ENCODE measurements around the gene SLC12A7.
"Not testable (repeated sequence)": the region's sequence is repeated elsewhere in the genome, so short reads cannot be mapped to it uniquely, and the experiment has no call there.

Gene SLC12A7

GRCh38 chr5:1034986-1035385, 76.9 kb downstream of the SLC12A7 start:
- DNase-seq (ENCODE audit: low read depth): no peak

DNA sequence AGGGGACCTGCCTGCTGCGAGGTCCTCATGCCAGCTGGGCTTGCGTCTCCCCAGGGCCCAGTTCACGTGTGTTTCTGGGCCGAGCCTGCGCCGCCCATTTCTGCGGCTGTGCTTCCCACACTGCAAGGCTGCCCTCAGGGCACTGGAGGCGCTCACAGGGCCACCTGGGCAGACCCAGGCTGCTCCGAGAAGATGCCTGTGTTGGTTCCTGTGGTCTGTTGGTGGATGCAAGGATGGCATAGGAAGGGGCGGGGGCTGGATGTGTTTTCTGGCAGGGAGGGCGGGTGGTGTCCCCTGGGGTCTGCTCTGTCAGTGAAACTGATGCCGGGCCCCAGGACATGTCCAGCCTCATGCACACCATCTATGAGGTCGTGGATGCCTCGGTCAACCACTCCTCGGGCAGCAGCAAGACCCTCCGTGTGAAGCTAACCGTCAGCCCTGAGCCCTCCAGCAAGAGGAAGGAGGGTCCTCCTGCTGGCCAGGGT, 77.4 kb downstream of the SLC12A7 start:
- no peak for DNase-seq (ENCODE audit: low read depth)

DNA sequence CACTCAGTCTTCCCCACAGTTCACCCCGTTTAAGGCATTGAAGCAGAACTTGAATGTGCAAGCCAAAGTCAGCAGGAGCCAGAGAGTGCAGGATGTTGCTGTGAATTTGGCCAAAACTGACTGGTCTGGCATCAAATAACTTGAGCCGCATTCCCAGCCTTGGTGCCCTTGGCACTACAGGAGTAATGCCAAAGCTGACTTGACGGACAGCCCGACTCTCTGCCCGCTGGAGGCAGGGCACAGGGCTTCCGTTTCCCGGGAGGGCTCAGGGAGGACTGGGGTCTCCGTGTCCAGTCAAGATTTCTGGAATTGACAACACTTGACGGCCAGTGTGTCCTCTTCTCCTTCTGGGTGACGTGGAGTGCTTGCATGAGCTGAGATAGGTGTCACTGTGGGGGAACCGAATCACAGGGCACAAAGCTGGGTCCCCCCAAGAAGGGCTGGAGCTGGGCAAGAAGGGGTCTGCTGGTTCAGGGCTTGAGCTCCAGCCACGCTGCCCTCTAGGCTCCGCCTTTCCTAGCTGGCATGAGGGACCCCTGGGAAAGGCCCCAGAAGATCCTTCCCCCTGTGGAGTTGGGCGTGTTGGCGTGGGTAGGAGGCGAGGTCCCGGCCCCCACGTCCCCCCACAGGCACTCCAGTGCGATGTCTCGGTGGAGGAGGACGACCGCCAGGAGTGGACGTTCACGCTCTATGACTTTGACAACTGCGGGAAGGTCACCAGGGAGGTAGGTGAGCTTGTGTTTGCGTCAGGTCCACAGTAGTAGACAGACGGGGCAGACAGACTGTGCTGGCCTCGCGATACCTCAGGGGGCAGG, 78.0 kb downstream of the SLC12A7 start:
- DNase-seq (ENCODE audit: low read depth): no peak

DNA sequence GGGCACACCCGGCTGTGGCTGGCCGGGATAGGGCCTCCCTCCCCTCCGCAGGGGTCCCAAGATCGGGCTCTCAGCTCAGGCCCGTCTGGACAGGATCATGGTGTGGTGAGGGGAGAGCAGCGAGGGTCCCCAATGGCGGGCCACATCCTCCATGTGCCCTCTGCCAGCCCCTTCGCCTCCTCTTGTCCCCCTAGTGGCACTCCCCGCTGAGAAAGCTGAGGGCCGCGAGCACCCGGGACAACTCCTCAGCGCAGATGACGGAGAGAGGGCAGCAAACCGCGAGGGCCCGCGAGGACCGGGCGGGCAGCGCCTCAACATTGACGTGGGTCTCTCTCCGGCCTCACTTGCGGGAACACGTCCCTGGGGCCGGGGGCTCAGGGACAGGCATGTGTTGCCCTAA, 78.7 kb downstream of the SLC12A7 start:
- DNase-seq (ENCODE audit: low read depth): no peak

DNA sequence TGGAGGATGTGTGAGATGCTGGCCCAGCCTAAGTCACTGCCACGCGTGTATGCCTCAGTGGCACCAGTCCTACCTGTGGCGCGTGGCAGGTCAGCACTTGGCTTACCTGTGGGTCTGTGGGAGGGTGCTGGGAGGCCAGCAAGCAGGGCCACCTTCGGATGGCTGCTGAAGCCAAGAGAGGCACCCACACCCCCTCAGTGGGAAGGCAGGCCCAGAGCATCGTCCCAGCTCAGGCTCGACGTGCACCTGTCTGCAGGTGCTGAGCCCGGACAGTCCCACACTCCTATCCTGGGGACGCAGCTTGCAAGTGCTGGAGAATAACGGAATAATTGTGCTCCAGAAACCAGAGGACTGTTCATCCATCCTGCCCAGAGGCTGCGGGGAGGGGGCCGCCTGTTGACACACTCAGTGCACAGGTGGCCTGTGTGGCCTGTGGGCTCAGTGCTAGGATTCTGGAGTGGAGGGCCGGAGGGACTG, 79.3 kb downstream of the SLC12A7 start:
- no peak for DNase-seq (ENCODE audit: low read depth)

DNA sequence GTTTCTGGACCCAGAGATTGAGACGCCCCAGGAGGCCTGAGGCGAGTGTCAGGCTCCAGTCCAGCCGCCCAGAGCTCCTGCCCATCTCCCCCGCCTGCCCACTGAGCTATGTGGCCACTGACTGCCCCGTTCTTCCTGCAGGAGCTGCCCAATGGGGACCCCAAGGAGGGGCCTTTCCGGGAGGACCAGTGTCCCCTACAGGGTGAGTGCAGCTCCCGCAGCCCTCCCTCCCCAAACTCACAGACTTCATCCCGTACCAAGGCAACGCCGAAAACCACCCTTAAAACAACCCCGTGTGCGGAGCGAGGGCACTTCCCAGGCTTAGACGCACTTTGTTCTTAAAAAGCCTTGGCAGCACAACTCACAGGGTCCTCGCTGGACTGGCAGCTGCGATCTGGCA, 79.9 kb downstream of the SLC12A7 start:
- no peak for DNase-seq (ENCODE audit: low read depth)

GRCh38 chr5:1031306-1031959, 80.4 kb downstream of the SLC12A7 start:
- DNase-seq (ENCODE audit: low read depth): no peak

DNA sequence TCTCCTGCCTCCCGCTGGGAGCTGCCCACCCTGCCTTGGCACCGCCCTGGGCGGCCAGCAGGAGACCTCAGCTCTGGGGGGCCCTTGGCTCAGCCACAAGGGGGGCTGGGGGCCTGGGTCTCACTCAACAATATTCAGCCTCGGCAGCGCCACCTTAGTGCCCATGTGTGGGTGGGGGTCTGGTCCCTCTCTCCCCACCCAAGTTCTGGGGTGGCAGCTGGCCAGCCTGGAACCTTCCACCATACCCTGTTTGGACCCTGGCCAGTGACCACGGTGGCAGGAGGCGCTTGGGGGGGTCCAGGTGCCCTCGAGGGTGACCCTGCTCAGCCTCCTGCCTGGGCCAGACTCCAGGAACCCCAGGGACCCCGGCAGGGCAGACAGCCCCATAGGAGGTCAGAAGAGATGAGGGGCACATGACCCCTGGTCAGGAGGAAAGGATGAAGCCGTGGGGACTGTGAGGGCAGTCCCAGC, 81.0 kb downstream of the SLC12A7 start:
- no peak for DNase-seq (ENCODE audit: low read depth)

DNA sequence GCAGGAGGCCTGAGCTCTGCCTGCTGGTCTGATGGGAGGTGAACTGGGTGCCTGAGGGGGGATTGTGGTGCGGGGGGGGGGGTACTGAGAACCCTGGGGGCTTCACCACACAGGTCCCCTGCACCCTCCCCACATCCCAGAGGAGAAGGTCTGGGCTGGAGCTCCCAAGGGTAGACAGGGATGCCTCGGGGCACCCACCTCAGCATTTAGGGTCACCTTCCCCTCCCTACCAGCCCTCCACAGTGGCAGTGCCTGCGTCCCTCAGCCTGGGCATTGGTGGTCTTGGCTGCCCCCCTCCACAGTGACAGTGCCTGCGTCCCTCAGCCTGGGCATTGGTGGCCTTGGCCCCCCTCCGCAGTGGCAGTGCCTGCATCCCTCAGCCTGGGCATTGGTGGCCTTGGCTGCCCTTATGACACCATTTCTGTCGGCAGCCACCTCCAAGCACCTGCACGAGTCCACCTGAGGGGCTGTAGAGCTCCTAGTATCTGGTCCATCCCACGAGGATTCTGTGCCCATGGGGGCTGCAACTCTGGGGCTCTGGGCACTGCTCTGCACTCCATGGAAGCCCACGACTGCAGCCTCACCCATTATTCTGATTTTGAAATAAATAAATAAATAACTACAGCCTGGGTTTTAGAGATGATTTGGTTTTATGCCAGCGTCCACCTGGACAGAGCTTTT, 81.8 kb downstream of the SLC12A7 start:
- DNase-seq (ENCODE audit: low read depth): no peak

GRCh38 chr5:1029282-1029944, 82.5 kb downstream of the SLC12A7 start:
- no peak for DNase-seq (ENCODE audit: low read depth)

DNA sequence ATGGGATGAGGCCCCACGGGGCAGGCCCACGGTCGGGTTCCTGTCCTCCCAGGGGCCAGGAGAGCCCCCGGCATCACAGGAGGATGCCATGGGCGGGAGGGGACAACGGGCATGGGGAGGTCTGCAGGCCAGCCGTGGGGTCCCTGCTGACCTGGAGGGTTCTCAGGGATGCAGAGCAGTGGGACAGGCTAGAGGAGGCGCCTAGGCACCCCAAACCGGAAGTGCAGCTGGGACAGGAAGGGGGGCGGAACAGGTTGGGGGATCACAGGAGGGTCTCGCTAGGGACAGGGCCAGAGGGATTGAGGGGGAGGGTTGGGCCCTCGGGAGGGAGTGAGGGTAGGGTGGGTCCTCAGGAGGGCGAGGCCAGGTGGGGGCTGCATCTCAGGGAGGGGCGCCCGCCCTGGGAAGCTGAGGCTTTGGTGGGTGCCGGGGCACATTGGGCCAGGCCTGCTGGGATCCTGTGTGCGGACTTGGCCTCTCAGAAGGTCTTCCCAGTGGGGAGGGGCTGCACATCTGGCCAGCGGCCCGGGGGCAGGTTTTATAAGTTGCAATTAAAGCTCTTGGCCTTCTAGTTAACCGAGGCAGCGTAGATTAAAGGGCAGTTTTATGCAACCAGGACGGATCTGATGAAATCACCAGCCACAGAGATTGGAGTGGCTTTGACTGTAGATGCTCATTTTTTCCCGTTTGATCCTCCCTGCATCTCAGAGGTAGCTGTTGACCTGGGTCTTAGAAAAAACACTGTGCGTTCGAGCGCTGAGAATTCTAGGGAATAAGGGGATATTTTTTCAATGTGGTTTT, 83.2 kb downstream of the SLC12A7 start:
- no peak for DNase-seq (ENCODE audit: low read depth)

DNA sequence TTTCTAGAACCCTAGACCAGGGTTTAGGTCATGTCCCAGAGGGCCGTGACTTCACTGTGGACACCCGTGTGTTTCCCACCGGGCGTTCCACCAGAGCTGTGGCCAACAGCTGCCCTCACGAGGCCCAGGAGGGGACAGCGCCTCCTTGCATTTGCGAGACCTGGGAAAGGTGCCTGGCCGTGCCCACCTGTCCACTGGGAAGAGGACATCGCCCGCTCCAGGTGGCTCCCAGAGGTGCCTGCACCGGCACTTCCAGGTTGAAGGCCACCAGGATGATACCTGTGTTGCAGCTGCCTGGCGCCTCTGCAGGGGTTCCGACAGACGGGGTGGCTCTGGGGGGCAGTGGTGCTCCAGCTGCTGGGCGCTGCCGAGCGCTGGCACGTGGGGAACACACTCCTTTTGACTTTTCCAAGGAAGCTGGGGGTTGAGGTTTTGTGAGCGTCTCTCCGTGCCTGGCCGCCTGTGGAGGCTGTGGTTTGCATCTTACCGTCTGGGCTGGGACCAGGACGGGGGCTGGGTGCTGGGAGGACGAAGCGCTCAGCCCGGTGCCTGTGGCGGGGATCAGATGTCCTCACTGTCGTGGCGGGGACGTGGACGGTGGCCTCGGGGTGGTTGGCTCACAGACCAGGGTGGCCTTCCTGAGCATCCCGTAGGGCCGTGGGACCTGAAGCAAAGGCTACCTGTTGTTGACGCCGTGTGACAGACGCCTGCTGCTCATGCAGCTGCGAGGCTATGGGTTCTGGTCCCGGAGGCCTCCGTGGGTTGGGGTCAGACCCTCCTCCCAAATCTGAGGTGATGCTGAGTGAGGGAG, 84.0 kb downstream of the SLC12A7 start:
- DNase-seq (ENCODE audit: low read depth): no peak

- DNase-seq (ENCODE audit: low read depth): no peak
These were observed 84.9 kb downstream of the SLC12A7 start for GRCh38 chr5:1026700-1027621.

GRCh38 chr5:1021969-1022336, 89.9 kb downstream of the SLC12A7 start:
- not testable (repeated sequence) for DNase-seq (ENCODE audit: low read depth)

GRCh38 chr5:1021136-1021968, 90.5 kb downstream of the SLC12A7 start:
- no peak for DNase-seq (ENCODE audit: low read depth)

- no peak for DNase-seq (ENCODE audit: low read depth)
These were observed 91.4 kb downstream of the SLC12A7 start for GRCh38 chr5:1020452-1020961.

GRCh38 chr5:1019001-1019905, 92.6 kb downstream of the SLC12A7 start:
- no peak for DNase-seq (ENCODE audit: low read depth)
